H1 (cell line): ENCODE results near the gene ABI3. TPM values are rescaled to one million over a fixed set of nuclear protein-coding genes. Genes with fewer than 3 reads are reported as not detected.

Experiments used
- CTCF ChIA-PET: fragments of 300-600 bp; sonication (Branson Sonifier 250); formaldehyde crosslinking; loops from one replicate; lab custom pipeline; 2021; ENCODE audit not compliant: partially characterized antibody; lab: Charles Lee
- POLR2A ChIA-PET: fragments of 300-600 bp; sonication (Branson Sonifier 250); formaldehyde crosslinking; loops from one replicate; lab custom pipeline; 2021; ENCODE audit warnings: inconsistent platforms; ENCODE audit not compliant: partially characterized antibody; lab: Charles Lee
- DNase-seq, 2 experiments: peaks; one replicate each; pipeline versions ENCODE4 v3.0.0 to v3.0.0-alpha.2; 2010 to 2022; ENCODE audit warnings: low spot score in 2 of 2, low read depth in 1 of 2, mixed read lengths in 1 of 2
- FAIRE-seq: peaks from 2 replicates; lab custom pipeline; 2011; peaks lifted over from hg19 to GRCh38; lab: Jason Lieb, UNC
- H2AFZ ChIP-seq: 2 replicates; pipeline ENCODE4 v1.8.1; 2012; ENCODE audit warnings: low read length, inconsistent platforms
- H2AK5ac ChIP-seq: 2 replicates; pipeline ENCODE4 v1.6.1; 2013; ENCODE audit warnings: low read depth, low read length
- H2BK120ac ChIP-seq: replicated peaks from 2 replicates; pipeline ENCODE3; 2013; ENCODE audit warnings: low read depth, low read length, inconsistent platforms
- H2BK12ac ChIP-seq: 2 replicates; pipeline ENCODE4 v1.6.1; 2013; ENCODE audit warnings: low read depth, low read length
- H2BK15ac ChIP-seq: 2 replicates; pipeline ENCODE4 v1.6.1; 2013; ENCODE audit warnings: low read length
- H2BK20ac ChIP-seq: 2 replicates; pipeline ENCODE4 v1.6.1; 2013; ENCODE audit warnings: low read length
- H2BK5ac ChIP-seq: 2 replicates; pipeline ENCODE4 v1.6.1; 2013; ENCODE audit warnings: low read depth, low read length
- H3K14ac ChIP-seq: 2 replicates; pipeline ENCODE4 v1.6.1; 2013; ENCODE audit warnings: inconsistent platforms; ENCODE audit not compliant: insufficient read length
- H3K18ac ChIP-seq: 2 replicates; pipeline ENCODE4 v1.6.1; 2013; ENCODE audit warnings: low read length; ENCODE audit errors: extremely low read depth
- H3K23ac ChIP-seq: 2 replicates; pipeline ENCODE4 v1.6.1; 2013; ENCODE audit warnings: inconsistent platforms; ENCODE audit not compliant: insufficient read length
- H3K23me2 ChIP-seq: 2 replicates; pipeline ENCODE4 v1.6.1; 2013; ENCODE audit warnings: low read depth, low read length
- H3K27ac ChIP-seq: 2 replicates; pipeline ENCODE4 v1.6.1; 2011; ENCODE audit warnings: low read depth, low read length, inconsistent platforms
- H3K27me3 ChIP-seq, 4 experiments: replicated peaks in 1 of 4; 1 replicate in 1 of 4; 2 replicates in 3 of 4; pipeline versions ENCODE4 v1.6.1 to v1.8.1; 2011 to 2013; ENCODE audit warnings: low read length in 3 of 4, mild to moderate bottlenecking in 3 of 4, inconsistent platforms in 2 of 4, mixed read lengths in 2 of 4, moderate library complexity in 1 of 4; ENCODE audit not compliant: control insufficient read depth in 3 of 4, insufficient read depth in 3 of 4; ENCODE audit errors: extremely low read depth in 1 of 4
- H3K36me3 ChIP-seq, 4 experiments: 2 replicates each; pipeline versions ENCODE4 v1.6.1 to v1.8.1; 2011 to 2013; ENCODE audit warnings: mild to moderate bottlenecking in 4 of 4, low read length in 3 of 4, moderate library complexity in 2 of 4, control low read depth in 1 of 4, inconsistent platforms in 1 of 4; ENCODE audit not compliant: insufficient read depth in 4 of 4, control insufficient read depth in 2 of 4
- H3K4ac ChIP-seq: replicated peaks from 2 replicates; pipeline ENCODE3; 2013; ENCODE audit warnings: low read length, low read depth, mixed read lengths, inconsistent platforms; ENCODE audit not compliant: insufficient read length
- H3K4me1 ChIP-seq, 4 experiments: replicated peaks in 1 of 4; 1 replicate in 1 of 4; 2 replicates in 3 of 4; pipeline versions ENCODE4 v1.6.1 to v1.8.1; 2011 to 2013; ENCODE audit warnings: low read length in 3 of 4, inconsistent platforms in 2 of 4, mixed read lengths in 1 of 4; ENCODE audit not compliant: insufficient read depth in 4 of 4, control insufficient read depth in 3 of 4
- H3K4me2 ChIP-seq, 2 experiments: 2 replicates each; pipeline versions ENCODE4 v1.6.1 to v1.8.1; 2011 to 2013; ENCODE audit warnings: low read depth in 2 of 2, low read length in 2 of 2, control low read depth in 1 of 2, inconsistent platforms in 1 of 2, mild to moderate bottlenecking in 1 of 2; ENCODE audit not compliant: insufficient read depth in 1 of 2
- H3K4me3 ChIP-seq, 4 experiments: fragments of 200-600, 300-600 bp in 1 of 4; sonication (generic), shearing (Covaris generic), sonication (Bioruptor Twin) in 1 of 4; 2 replicates each; pipeline versions ENCODE4 v1.5.1 to v1.8.1; 2011 to 2016; ENCODE audit warnings: low read length in 4 of 4, low read depth in 3 of 4, control low read depth in 2 of 4, inconsistent platforms in 2 of 4, mild to moderate bottlenecking in 2 of 4, mixed read lengths in 1 of 4, moderate library complexity in 1 of 4; ENCODE audit not compliant: insufficient read depth in 2 of 4; ENCODE audit errors: extremely low read depth in 1 of 4
- H3K56ac ChIP-seq: replicated peaks from 2 replicates; pipeline ENCODE3; 2013; ENCODE audit warnings: low read depth, mild to moderate bottlenecking, mixed read lengths, low read length, inconsistent platforms; ENCODE audit not compliant: insufficient read length
- H3K79me1 ChIP-seq: 2 replicates; pipeline ENCODE4 v1.6.1; 2013; ENCODE audit warnings: low read depth, low read length, control low read depth
- H3K79me2 ChIP-seq, 2 experiments: 2 replicates each; pipeline versions ENCODE4 v1.6.1 to v1.8.1; 2012 to 2013; ENCODE audit warnings: low read length in 2 of 2, mild to moderate bottlenecking in 2 of 2, inconsistent platforms in 1 of 2; ENCODE audit not compliant: insufficient read depth in 2 of 2, control insufficient read depth in 1 of 2
- H3K9ac ChIP-seq, 4 experiments: replicated peaks in 1 of 4; 1 replicate in 1 of 4; 2 replicates in 3 of 4; pipeline versions ENCODE4 v1.6.1 to v1.8.1; 2011 to 2013; ENCODE audit warnings: low read depth in 3 of 4, low read length in 3 of 4, control low read depth in 2 of 4, mild to moderate bottlenecking in 2 of 4, moderate library complexity in 2 of 4, inconsistent platforms in 1 of 4; ENCODE audit errors: extremely low read depth in 1 of 4
- H3K9me3 ChIP-seq, 2 experiments: 2 replicates each; pipeline versions ENCODE4 v1.6.1 to v1.8.1; 2012 to 2013; ENCODE audit warnings: mild to moderate bottlenecking in 2 of 2, moderate library complexity in 2 of 2, control low read depth in 1 of 2, inconsistent platforms in 1 of 2, low read depth in 1 of 2, low read length in 1 of 2, mixed read lengths in 1 of 2; ENCODE audit not compliant: insufficient read depth in 2 of 2
- H4K20me1 ChIP-seq, 2 experiments: replicated peaks in 1 of 2; 2 replicates each; pipeline versions ENCODE3 to v1.8.1; 2011 to 2013; ENCODE audit warnings: inconsistent platforms in 2 of 2, low read length in 2 of 2, mild to moderate bottlenecking in 1 of 2; ENCODE audit not compliant: insufficient read depth in 2 of 2, control insufficient read depth in 1 of 2
- H4K5ac ChIP-seq: 2 replicates; pipeline ENCODE4 v1.6.1; 2013; ENCODE audit warnings: low read length, low read depth, mixed read lengths, inconsistent platforms; ENCODE audit not compliant: insufficient read length
- H4K8ac ChIP-seq: 2 replicates; pipeline ENCODE4 v1.8.0; 2013; ENCODE audit warnings: mild to moderate bottlenecking, moderate library complexity, low read length, inconsistent platforms; ENCODE audit not compliant: insufficient read depth; ENCODE audit errors: extremely low read depth
- H4K91ac ChIP-seq: replicated peaks from 2 replicates; pipeline ENCODE3; 2013; ENCODE audit warnings: low read length, mixed read lengths, inconsistent platforms; ENCODE audit not compliant: insufficient read length
- EZH2 ChIP-seq: fragments of 200-600 bp; sonication (generic); IDR thresholded peaks from 2 replicates; pipeline ENCODE4 v1.7.1; 2012; ENCODE audit warnings: low read depth, mild to moderate bottlenecking, moderate library complexity, low read length, inconsistent platforms; ENCODE audit not compliant: severe bottlenecking
- POLR2AphosphoS5 ChIP-seq: IDR thresholded peaks from 2 replicates; pipeline ENCODE4 v1.6.1; 2011; ENCODE audit warnings: low read depth, low read length
- RNF2 ChIP-seq: fragments of 200-900, 300-1000 bp; sonication (generic); IDR thresholded peaks from 2 replicates; pipeline ENCODE4 v1.7.1; 2016; ENCODE audit warnings: borderline replicate concordance, low read depth, mild to moderate bottlenecking, antibody characterized with exemption, low read length; ENCODE audit not compliant: poor library complexity, severe bottlenecking; ENCODE audit errors: missing control alignments
- RXRA ChIP-seq: IDR thresholded peaks from 2 replicates; pipeline ENCODE4 v1.6.1; 2011; ENCODE audit warnings: low read depth, mild to moderate bottlenecking, low read length, moderate library complexity; ENCODE audit not compliant: insufficient read depth
- SIN3A ChIP-seq, 2 experiments: IDR thresholded peaks in 1 of 2; conservative IDR thresholded peaks in 1 of 2; 2 replicates each; pipeline ENCODE4 v1.6.1; 2011 to 2012; ENCODE audit warnings: low read length in 2 of 2, improper control_type of control experiment in 1 of 2, low read depth in 1 of 2, mild to moderate bottlenecking in 1 of 2
- WGBS, 2 experiments: shearing (Covaris generic) in 1 of 2; methylation state at CpG; one replicate each; pipeline versions ENCODE4 v1.1.6 to v1.1.7; 2013 to 2015; ENCODE audit warnings: low lambda C conversion rate in 2 of 2, mixed read lengths in 2 of 2, inconsistent platforms in 1 of 2, low coverage in 1 of 2, missing lambda C conversion rate in 1 of 2; ENCODE audit not compliant: insufficient replicate concordance in 2 of 2, insufficient coverage in 1 of 2, insufficient read length in 1 of 2; ENCODE audit errors: extremely low coverage in 1 of 2, missing lambda C conversion rate in 1 of 2; 5-methylcytosine and 5-hydroxymethylcytosine counted together
- polyA plus RNA-seq, 7 experiments: library from polyadenylated mRNA; depleted of rRNA in 3 of 7; stranded (reverse) in 5 of 7; unstranded in 2 of 7; fragments of >200 nt in 5 of 7; fragments of 200-250 nt in 2 of 7; gene quantifications; 1 replicate in 5 of 7; 2 replicates in 1 of 7; 4 replicates in 1 of 7; pipeline versions ENCODE4 v1.2.1 to v1.2.3, GENCODE V29; 2011 to 2013; ENCODE audit warnings: missing spikeins in 2 of 7, mixed read lengths in 2 of 7
- total RNA-seq: library from RNA; stranded (reverse); fragmentation: NEBNext Ultra II Directional; extraction: Animal tissue kit (Norgen Biotek cat#: 25700); gene quantifications from 2 replicates; pipeline ENCODE4 v1.2.1, GENCODE V29; 2021
- TF ChIP-seq, protein P1 (sequence below): IDR thresholded peaks from 2 replicates; pipeline ENCODE4 v1.6.1; 2011; ENCODE audit warnings: low read depth, mild to moderate bottlenecking, low read length; ENCODE audit not compliant: insufficient read depth

ABI3 gene
- total and polyA plus RNA-seq, 2 of the 8 experiments (the other 6 are each of a cell fraction or from before 2014, with no cell fraction given), result 1.3 to 2.5 TPM

DNA sequence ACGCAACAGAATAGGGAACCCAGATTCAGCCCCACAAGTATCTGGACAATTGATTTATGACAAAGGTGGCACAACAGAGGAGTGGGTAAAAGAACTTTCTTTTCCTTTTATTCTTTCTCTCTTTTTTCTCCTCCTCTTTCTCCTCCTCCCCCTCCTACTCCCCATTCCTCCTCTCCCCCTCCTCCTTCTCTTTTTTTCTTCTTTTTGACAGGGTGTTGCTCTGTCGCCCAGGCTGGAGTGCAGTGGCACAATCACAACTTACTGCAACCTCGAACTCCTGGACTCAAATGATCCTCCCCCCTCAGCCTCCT, 16.3 kb upstream of the ABI3 start:
- Histone ChIP-seq H4K8ac (no peak overlapping the region), H3K18ac (no peak overlapping the region), H3K9ac (peak overlapping the region in 1 of 4 experiments; percentile 76; a peak in 2 of 7 replicates), H2BK12ac (0 out of 2 replicates have a peak overlapping the region, but pooled peaks have one; percentile 6), H3K4ac (no peak overlapping the region), H3K4me1 (peaks cover 0 to 3% (median 1%) of the 10 kb centered on the region in 4 experiments; a peak in 1 of 7 replicates), H3K79me1 (no peaks in the 10 kb centered on the region), H2AK5ac (no peak overlapping the region), H3K27me3 (no peaks in the 10 kb centered on the region; a peak in 1 of 7 replicates), H3K27ac (no peak overlapping the region), H4K20me1 (no peaks in the 10 kb centered on the region), H3K14ac (no peak overlapping the region), H3K23me2 (peaks cover 13% of the 10 kb centered on the region), H3K79me2 (no peaks in the 10 kb centered on the region), H3K9me3 (no peaks in the 10 kb centered on the region), H4K91ac (no peak overlapping the region), H3K36me3 (no peaks in the 10 kb centered on the region), H2BK15ac (0 out of 2 replicates have a peak overlapping the region, but pooled peaks have one; percentile 19), H2AFZ (peak overlapping the region; percentile 99), H3K4me2 (peak overlapping the region; percentile 86 to 99), H2BK20ac (no peak overlapping the region), H2BK120ac (no peak overlapping the region), H4K5ac (no peak overlapping the region), H3K23ac (no peak overlapping the region), H3K4me3 (peak overlapping the region; percentile 78 to 97 (median 95); a peak in 6 of 8 replicates), H2BK5ac (no peak overlapping the region), H3K56ac (no peak overlapping the region)
- WGBS, 2 experiments, result 68% methylated on average over 3 of the region's 3 CpGs; no CpG with 5 or more reads in 1 of the 2 experiments
- TF ChIP-seq POLR2AphosphoS5 (no peak), EZH2 (no peak), RNF2 (no peak), SIN3A (conservative IDR thresholded peaks at IDR 0.05 in 1 of 2, IDR thresholded peaks at IDR 0.05 in 1 of 2; ENCODE audit: low read depth in 1 of 2, low read length in 2 of 2) (no peak), RXRA (no peak)
- TF ChIP-seq, protein P1, sequence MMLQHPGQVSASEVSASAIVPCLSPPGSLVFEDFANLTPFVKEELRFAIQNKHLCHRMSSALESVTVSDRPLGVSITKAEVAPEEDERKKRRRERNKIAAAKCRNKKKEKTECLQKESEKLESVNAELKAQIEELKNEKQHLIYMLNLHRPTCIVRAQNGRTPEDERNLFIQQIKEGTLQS, result no peak
- DNase-seq, result no peak
- ChIA-PET POLR2A (interaction anchor here (1.4 to 3.8 kb wide), 5 partner anchors 14 to 31 kb away, joined by 3 to 13 read pairs (median 4); partner anchors contain the start of genes ABI3 and GNGT2), CTCF (interaction anchor here (0.6 to 2.4 kb wide), 8 partner anchors 14 to 834 kb away, joined by 3 to 6 read pairs (median 4); no protein-coding TSS in a partner anchor)
- no peak for FAIRE-seq
